ENCODE measurements around the gene DNAJC5.
A peak's percentile ranks its signal among the peaks of the same experiment; 100 is the strongest.
"Not testable (repeated sequence)": the region's sequence is repeated elsewhere in the genome, so short reads cannot be mapped to it uniquely, and the experiment has no call there.

The DNAJC5 gene

GRCh38 chr20:63894358-63895201 lies at the start of gene DNAJC5:
Gene DNAJC5, plus strand, starts transcription at chr20:63895126. Its CDS starts 33,220 bp downstream, at chr20:63928346.
- peak; percentile 90 for DNase-seq

GRCh38 chr20:63846128-63846771 lies 48.7 kb upstream of the DNAJC5 start:
- DNase-seq = no peak

GRCh38 chr20:63846888-63847236 lies 48.1 kb upstream of the DNAJC5 start:
- no peak for DNase-seq

- DNase-seq = no peak
Measured at GRCh38 chr20:63847237-63848002, 47.5 kb upstream of the DNAJC5 start.

- DNase-seq = no peak
Measured at GRCh38 chr20:63848003-63848911, 46.7 kb upstream of the DNAJC5 start.

GRCh38 chr20:63850689-63851547 lies 44.0 kb upstream of the DNAJC5 start:
- DNase-seq = no peak

- DNase-seq = not testable (repeated sequence)
Measured at GRCh38 chr20:63851548-63851943, 43.4 kb upstream of the DNAJC5 start.

GRCh38 chr20:63853733-63854068 lies 41.2 kb upstream of the DNAJC5 start:
- not testable (repeated sequence) for DNase-seq

- no peak for DNase-seq
Measured at GRCh38 chr20:63854069-63854765, 40.7 kb upstream of the DNAJC5 start.

GRCh38 chr20:63854766-63855362 lies 40.1 kb upstream of the DNAJC5 start:
- no peak for DNase-seq

GRCh38 chr20:63855363-63856097 lies 39.4 kb upstream of the DNAJC5 start:
- DNase-seq = no peak

GRCh38 chr20:63856098-63856511 lies 38.8 kb upstream of the DNAJC5 start:
- no peak for DNase-seq

GRCh38 chr20:63857764-63858392 lies 37.0 kb upstream of the DNAJC5 start:
- DNase-seq = no peak

- DNase-seq = no peak
Measured at GRCh38 chr20:63858393-63859165, 36.3 kb upstream of the DNAJC5 start.

- DNase-seq = no peak
Measured at GRCh38 chr20:63859166-63859699, 35.7 kb upstream of the DNAJC5 start.

GRCh38 chr20:63860325-63861051 lies 34.4 kb upstream of the DNAJC5 start:
- DNase-seq = no peak

- DNase-seq = no peak
Measured at GRCh38 chr20:63861365-63861934, 33.5 kb upstream of the DNAJC5 start, which contains the start of gene ABHD16B. Gene ABHD16B, plus strand, starts transcription at chr20:63861498. Its CDS starts 43 bp downstream, at chr20:63861541.
